ENCODE measurements around the gene GCN1. TPM values are rescaled to one million over a fixed set of nuclear protein-coding genes. Genes with fewer than 3 reads are reported as not detected.

GCN1 gene
- total RNA-seq, 1 experiment from 2014 or later: 254 TPM

DNA sequence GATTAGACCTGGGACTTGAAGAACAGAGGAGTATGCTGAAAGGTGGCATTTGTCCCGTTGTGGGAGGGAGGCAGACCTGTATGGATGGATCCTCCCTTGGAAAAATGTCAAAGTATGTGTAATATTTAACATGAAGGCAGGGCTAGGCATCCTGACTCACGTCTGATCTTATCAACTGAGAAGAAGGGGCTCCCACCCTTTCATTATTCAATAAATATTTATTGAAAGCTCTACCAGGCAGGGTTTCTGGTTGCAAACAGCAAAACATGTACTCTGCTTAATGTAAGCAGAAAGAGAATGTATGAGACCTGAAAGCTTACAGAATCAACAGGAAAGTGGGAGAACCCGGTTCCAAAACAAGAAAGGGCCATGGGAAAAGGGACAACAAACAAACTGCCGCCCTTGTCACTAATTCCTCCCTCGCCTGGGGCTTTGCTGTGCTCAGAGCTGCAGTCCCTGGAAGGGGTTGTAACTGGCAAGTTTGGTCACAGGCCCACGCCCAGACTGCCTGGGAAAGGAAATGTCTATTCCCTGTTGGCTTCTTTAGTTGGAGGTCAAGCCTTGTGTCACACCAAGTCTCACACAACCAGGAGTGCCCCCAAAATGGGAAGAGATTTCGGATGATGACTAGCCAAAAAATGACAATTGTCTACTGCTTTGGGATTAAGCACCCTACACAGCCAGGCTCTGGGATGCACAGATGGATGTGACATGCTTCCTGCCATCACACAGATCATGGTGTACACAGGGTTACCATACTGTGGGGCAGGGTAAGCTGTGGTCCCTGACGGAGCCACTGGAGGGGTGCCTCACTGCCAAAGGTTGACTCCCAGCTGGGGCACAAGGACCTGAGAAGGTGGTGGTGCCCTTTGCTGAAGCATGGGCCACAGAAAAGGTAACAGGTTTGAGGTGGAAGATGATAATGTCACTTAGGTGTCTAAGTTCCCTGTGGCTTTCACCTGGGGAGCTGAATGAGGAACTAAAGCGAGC, 114.8 kb downstream of the GCN1 start:
- H3K4me1 ChIP-seq (ENCODE audit: insufficient read depth, low read length): peaks cover 28% of the 10 kb centered on the region
- H3K36me3 ChIP-seq (ENCODE audit: low read depth, low read length): no peaks in the 10 kb centered on the region
- ChIA-PET POLR2A (ENCODE audit: unreplicated experiment) (interaction anchor here (0.7 kb wide), 1 partner anchor 107 kb away, joined by 4 read pairs; no protein-coding TSS in a partner anchor), CTCF (interaction anchor here (1.2 kb wide), 1 partner anchor 91 kb away, joined by 4 read pairs; the partner anchor contains the start of gene BICDL1)
- H3K9me2 ChIP-seq (replicated peaks; ENCODE audit: low read length): no peaks in the 10 kb centered on the region
- H4K20me1 ChIP-seq (ENCODE audit: low read length): no peaks in the 10 kb centered on the region
- no peaks in the 10 kb centered on the region for H3K9me3 ChIP-seq (ENCODE audit: low read length)
- DNase-seq: peak; percentile 98
- peak; percentile 91 for ATAC-seq
- H3K4me2 ChIP-seq (ENCODE audit: low read length): peak overlapping the region; percentile 69
- H3K79me2 ChIP-seq (ENCODE audit: low read length): no peaks in the 10 kb centered on the region
- no TSS peak for BruUV-seq (replicated peaks)
- no peaks in the 10 kb centered on the region for H3F3A ChIP-seq (ENCODE audit: low read length, unreplicated experiment)
- H3K27me3 ChIP-seq (ENCODE audit: low read length): no peaks in the 10 kb centered on the region
- TF ChIP-seq, protein P1, sequence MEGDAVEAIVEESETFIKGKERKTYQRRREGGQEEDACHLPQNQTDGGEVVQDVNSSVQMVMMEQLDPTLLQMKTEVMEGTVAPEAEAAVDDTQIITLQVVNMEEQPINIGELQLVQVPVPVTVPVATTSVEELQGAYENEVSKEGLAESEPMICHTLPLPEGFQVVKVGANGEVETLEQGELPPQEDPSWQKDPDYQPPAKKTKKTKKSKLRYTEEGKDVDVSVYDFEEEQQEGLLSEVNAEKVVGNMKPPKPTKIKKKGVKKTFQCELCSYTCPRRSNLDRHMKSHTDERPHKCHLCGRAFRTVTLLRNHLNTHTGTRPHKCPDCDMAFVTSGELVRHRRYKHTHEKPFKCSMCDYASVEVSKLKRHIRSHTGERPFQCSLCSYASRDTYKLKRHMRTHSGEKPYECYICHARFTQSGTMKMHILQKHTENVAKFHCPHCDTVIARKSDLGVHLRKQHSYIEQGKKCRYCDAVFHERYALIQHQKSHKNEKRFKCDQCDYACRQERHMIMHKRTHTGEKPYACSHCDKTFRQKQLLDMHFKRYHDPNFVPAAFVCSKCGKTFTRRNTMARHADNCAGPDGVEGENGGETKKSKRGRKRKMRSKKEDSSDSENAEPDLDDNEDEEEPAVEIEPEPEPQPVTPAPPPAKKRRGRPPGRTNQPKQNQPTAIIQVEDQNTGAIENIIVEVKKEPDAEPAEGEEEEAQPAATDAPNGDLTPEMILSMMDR (conservative IDR thresholded peaks at IDR 0.05; ENCODE audit: low read depth, low read length): no peak
- TF ChIP-seq EZH2phosphoT487 (IDR thresholded peaks at IDR 0.05; ENCODE audit: borderline replicate concordance, low read length) (no peak), EZH2 (IDR thresholded peaks at IDR 0.05; ENCODE audit: low read length, unreplicated experiment) (no peak)
- peak overlapping the region; percentile 95 for H3K27ac ChIP-seq (ENCODE audit: low read length)
- peak overlapping the region; percentile 74 for H3K9ac ChIP-seq (ENCODE audit: low read length)
- peak overlapping the region; percentile 27 for H3K4me3 ChIP-seq (ENCODE audit: low read length)
- peak overlapping the region; percentile 33 for H2AFZ ChIP-seq (ENCODE audit: low read length)
- intact Hi-C loops (cut with micrococcal nuclease): loop anchor here (1.0 to 5.0 kb wide), 4 partner anchors 8 to 139 kb away; no protein-coding TSS in a partner anchor

DNA sequence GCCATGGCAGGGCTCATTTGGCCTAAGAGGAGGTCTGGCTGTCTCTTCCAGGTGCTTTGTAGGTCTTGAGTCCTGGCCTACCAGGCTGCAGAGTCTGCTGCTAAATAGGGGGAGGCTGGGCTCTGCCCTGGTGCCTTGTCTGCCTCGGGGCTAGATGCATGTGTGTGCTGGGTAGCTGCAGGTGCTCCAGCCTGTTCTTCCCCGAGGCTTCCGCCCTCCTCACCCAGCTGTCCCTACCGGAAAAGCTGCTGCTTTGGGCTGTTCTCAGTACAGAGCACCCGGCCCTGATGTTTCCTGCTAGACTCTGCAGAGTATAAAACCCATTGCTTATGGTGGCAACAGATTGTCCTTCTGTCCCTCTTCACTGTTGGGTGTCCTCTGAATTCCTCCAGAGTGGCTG, 115.6 kb downstream of the GCN1 start:
- Histone ChIP-seq H3K79me2 (ENCODE audit: low read length) (no peaks in the 10 kb centered on the region), H3K9me2 (replicated peaks; ENCODE audit: low read length) (no peaks in the 10 kb centered on the region), H3K4me1 (ENCODE audit: insufficient read depth, low read length) (peaks cover 28% of the 10 kb centered on the region), H2AFZ (ENCODE audit: low read length) (peak overlapping the region; percentile 33; the same call in 1 of the 2 replicates), H3K9me3 (ENCODE audit: low read length) (no peaks in the 10 kb centered on the region), H3K36me3 (ENCODE audit: low read depth, low read length) (no peaks in the 10 kb centered on the region), H3K4me2 (ENCODE audit: low read length) (peak overlapping the region; percentile 69), H3F3A (ENCODE audit: low read length, unreplicated experiment) (no peaks in the 10 kb centered on the region), H3K27me3 (ENCODE audit: low read length) (no peaks in the 10 kb centered on the region), H3K27ac (ENCODE audit: low read length) (peak overlapping the region; percentile 95), H3K9ac (ENCODE audit: low read length) (peak overlapping the region; percentile 74), H3K4me3 (ENCODE audit: low read length) (peak overlapping the region; percentile 25; the same call in 1 of the 2 replicates), H4K20me1 (ENCODE audit: low read length) (no peaks in the 10 kb centered on the region)
- ChIA-PET CTCF (interaction anchor here (1.2 kb wide), 1 partner anchor 90 kb away, joined by 4 read pairs; the partner anchor contains the start of gene BICDL1), POLR2A (ENCODE audit: unreplicated experiment) (no interaction called here)
- intact Hi-C loops (cut with micrococcal nuclease): loop anchor here (1.0 to 5.0 kb wide), 4 partner anchors 8 to 138 kb away; no protein-coding TSS in a partner anchor
- ATAC-seq: peak; percentile 28
- no TSS peak for BruUV-seq (replicated peaks)
- TF ChIP-seq EZH2 (IDR thresholded peaks at IDR 0.05; ENCODE audit: low read length, unreplicated experiment): no peak
- no peak for TF ChIP-seq EZH2phosphoT487 (IDR thresholded peaks at IDR 0.05; ENCODE audit: borderline replicate concordance, low read length)
- TF ChIP-seq, protein P1 (conservative IDR thresholded peaks at IDR 0.05; ENCODE audit: low read depth, low read length): no peak
- peak; percentile 47 for DNase-seq

All from PC-3 (cell line).